Epithelial cell of umbilical artery (primary cell): ENCODE results near the gene TMIGD1. TPM values are rescaled to one million over a fixed set of nuclear protein-coding genes. Genes with fewer than 3 reads are reported as not detected.

ENCODE experiments used
- total RNA-seq: library from RNA; depleted of rRNA; stranded (reverse); fragments of >200 nt; gene quantifications from 2 replicates; pipeline ENCODE4 v1.2.3, GENCODE V29; 2014

Gene TMIGD1
- not detected in 2 replicates for total RNA-seq

GRCh38 chr17:30333503-30334360, at the start of gene TMIGD1:
Gene TMIGD1 (minus strand): TSS chr17:30334057. CDS start chr17:30332133, 1,924 bp downstream.

GRCh38 chr17:30378825-30379302, 45.0 kb upstream of the TMIGD1 start, which contains the start of gene CPD:
Gene CPD (plus strand): TSS chr17:30378927. CDS start chr17:30378981, 54 bp downstream.

GRCh38 chr17:30291543-30292285, 42.1 kb downstream of the TMIGD1 start, which contains the start of gene BLMH:
Gene BLMH (minus strand): TSS chr17:30291944. CDS start chr17:30291819, 125 bp downstream.

Other genes with a start within 250 kb of the TMIGD1 start
- gene NSRP1, start 217.2 kb downstream of the TMIGD1 start, total RNA-seq = 8.2 and 8.4 TPM in 2 replicates
- not detected in 2 replicates for gene SLC6A4, start 98.4 kb downstream of the TMIGD1 start, total RNA-seq
- gene BLMH, start 42.1 kb downstream of the TMIGD1 start, total RNA-seq = 58.2 and 74.4 TPM in 2 replicates
- 70.2 and 111 TPM in 2 replicates for gene CPD, start 44.9 kb upstream of the TMIGD1 start, total RNA-seq
- 28.0 and 31.5 TPM in 2 replicates for gene GOSR1, start 143.4 kb upstream of the TMIGD1 start, total RNA-seq